ENCODE results near the gene CXCL14.

- TF ChIP-seq, protein P1, sequence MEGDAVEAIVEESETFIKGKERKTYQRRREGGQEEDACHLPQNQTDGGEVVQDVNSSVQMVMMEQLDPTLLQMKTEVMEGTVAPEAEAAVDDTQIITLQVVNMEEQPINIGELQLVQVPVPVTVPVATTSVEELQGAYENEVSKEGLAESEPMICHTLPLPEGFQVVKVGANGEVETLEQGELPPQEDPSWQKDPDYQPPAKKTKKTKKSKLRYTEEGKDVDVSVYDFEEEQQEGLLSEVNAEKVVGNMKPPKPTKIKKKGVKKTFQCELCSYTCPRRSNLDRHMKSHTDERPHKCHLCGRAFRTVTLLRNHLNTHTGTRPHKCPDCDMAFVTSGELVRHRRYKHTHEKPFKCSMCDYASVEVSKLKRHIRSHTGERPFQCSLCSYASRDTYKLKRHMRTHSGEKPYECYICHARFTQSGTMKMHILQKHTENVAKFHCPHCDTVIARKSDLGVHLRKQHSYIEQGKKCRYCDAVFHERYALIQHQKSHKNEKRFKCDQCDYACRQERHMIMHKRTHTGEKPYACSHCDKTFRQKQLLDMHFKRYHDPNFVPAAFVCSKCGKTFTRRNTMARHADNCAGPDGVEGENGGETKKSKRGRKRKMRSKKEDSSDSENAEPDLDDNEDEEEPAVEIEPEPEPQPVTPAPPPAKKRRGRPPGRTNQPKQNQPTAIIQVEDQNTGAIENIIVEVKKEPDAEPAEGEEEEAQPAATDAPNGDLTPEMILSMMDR (IDR thresholded peaks at IDR 0.05), result no peak
- TF ChIP-seq GABPA (IDR thresholded peaks at IDR 0.05; ENCODE audit: low read depth), result no peak
- no peak for TF ChIP-seq EP300 (IDR thresholded peaks at IDR 0.05; ENCODE audit: borderline replicate concordance in 1 of 2, low read depth in 1 of 2, low read length in 1 of 2)
- TF ChIP-seq SMC3 (IDR thresholded peaks at IDR 0.05; ENCODE audit: low read depth, low read length), result no peak
These were observed 40.5 kb downstream of the CXCL14 start for GRCh38 chr5:135538261-135538660.
